NCI-H2196 treated with DMSO at 0.1 percent for 48 hours (cell line): ENCODE results near the gene PPP1CA.

Experiments used
- DNase-seq: peaks from one replicate; lab custom pipeline; 2025; ENCODE audit not compliant: unreplicated experiment; lab: John Stamatoyannopoulos, UW

The PPP1CA gene

GRCh38 chr11:67418476-67419281 lies 17.0 kb upstream of the PPP1CA start:
- DNase-seq = no peak

GRCh38 chr11:67417425-67417824 lies 15.8 kb upstream of the PPP1CA start:
- DNase-seq = no peak

DNA sequence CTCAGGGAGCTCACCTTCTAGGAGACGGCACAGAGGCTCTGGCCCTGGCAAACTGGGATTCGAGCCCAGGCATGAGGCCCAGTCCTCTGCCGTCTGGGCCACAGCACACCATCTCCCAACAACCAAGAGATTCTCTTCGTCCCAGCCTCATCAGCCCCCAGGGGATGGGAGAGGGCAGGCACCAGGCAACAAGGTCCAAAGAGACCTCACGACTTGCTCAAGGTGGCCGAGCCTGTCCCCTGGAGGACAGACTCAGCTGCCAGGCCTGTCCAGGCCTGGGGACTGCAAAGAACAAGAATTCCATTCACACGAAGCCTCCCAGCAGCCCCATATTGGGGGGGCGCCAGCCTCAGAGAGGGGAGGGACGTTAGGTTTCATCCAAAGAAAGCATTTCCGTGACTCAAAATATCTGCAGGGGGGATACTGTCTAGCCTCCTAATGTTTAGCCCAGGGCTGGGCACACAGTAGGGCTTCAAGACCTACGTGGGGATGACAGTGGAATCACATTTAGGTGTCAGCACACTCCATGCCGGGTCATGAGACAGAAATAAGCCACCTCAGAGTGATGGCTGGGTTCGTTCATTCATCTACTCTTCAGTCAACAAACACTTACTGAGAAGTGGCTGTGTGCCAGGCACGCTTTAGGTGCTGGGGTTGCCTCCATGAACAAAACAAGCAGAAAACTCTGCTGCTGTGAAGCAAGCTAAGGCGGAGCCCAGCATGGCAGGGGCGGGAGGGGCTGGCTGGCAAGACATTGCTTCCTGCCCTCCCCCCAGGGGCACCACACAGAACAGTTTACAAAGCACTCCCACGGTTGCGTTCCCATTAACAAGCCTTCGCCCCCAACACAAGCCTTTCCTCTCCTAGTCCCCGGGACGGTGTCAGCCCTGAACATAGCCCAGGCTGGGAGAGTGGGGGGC lies 15.0 kb upstream of the PPP1CA start:
- peak; percentile 56 for DNase-seq

- no peak for DNase-seq
These were observed 14.0 kb upstream of the PPP1CA start, which contains the start of gene CARNS1 for GRCh38 chr11:67415501-67416304. TSS of gene CARNS1 (plus strand) at chr11:67415678. CDS start at chr11:67416200, 522 bp downstream.

DNA sequence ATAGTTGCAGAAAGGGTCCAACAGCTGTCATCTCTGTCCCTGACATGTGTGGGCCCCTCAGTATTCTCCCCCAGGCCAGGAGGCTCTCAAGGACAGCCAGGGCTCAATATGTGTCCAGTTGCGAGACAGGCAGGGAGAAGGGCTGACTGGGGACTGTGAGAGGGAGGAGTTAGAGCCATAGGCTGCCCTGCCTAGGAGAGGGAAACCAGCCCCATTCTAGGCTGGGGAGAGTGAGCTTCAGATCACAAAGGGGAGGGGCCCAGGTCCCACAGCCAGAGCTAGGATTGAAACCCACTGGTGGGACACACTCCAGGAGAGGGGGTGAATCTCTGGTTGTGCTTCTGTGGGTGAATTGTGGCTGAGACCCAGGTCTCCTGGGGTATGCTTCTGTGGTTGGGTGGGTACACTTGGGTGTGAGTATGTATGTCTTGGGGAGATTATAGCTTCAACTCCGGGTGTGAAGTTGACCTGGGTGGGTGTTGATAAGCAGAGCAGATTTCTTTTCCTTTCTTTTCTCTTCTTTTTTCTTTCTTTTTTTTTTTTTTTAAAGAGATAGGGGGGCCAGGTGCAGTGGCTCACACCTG lies 11.7 kb upstream of the PPP1CA start:
- no peak for DNase-seq

GRCh38 chr11:67412495-67413179 lies 11.0 kb upstream of the PPP1CA start:
- DNase-seq = no peak

- DNase-seq = no peak
These were observed 10.1 kb upstream of the PPP1CA start for GRCh38 chr11:67411785-67412152.

DNA sequence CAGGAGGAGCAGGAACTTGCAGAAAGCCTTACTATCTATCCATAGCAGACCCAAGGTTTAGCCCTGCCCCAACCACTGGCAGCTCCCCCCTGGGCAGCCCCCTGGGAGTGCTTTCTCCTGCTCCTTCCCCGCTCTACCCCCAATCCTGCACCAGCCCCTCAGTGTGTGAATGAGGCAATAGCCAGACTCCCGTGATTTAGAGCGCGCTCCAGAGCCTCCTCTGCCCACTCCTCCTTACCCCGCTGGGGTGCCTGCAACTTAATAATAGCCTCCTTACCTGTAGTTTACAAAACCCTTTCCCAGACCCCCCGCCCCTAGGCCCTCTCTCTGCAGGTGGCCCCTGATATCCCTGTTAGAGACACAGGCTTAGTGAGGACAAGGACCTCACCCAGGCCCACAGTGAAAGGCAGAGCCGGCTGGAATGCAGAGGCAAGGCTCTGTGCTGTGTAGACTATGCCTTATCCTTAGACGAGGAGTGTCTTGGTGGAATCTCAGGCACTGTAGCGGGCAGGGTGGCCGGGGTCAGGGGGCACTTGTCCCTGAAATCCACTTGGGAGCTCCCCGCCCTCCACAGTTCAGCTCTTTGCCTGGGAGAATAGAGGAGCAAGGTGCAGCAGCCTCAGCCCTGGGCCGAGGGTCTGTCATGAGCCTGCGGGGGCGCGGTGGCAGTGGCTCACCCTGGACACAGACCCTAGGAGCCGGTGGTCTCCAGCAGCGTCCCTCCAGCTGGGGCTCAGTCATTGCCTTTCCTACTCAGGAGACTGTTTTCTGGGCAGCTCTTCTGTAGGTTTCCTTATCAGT lies 9.5 kb upstream of the PPP1CA start:
- DNase-seq = no peak

DNA sequence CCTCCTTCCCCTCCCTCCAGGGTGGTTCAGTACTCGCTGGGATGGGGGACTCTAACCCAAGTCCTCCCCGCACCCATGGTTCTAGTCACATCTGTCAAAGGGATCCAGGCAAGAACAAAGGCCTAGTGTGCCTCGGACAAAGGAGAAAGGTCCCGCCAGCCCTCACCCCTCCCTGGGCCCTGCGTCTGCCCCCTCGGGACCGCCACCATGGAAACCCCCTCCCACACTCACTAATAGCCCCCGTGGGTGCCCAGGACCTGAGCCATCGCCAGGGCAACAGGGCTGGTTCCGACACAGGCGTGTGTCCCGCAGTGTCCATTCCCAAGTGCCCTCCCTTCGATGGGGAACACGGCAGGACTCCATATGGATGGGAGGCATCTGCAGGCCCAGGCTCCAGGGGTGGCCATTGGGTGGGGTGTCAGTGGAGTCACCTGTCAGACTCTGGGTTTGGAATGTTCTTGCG lies 8.7 kb upstream of the PPP1CA start:
- DNase-seq = no peak

DNA sequence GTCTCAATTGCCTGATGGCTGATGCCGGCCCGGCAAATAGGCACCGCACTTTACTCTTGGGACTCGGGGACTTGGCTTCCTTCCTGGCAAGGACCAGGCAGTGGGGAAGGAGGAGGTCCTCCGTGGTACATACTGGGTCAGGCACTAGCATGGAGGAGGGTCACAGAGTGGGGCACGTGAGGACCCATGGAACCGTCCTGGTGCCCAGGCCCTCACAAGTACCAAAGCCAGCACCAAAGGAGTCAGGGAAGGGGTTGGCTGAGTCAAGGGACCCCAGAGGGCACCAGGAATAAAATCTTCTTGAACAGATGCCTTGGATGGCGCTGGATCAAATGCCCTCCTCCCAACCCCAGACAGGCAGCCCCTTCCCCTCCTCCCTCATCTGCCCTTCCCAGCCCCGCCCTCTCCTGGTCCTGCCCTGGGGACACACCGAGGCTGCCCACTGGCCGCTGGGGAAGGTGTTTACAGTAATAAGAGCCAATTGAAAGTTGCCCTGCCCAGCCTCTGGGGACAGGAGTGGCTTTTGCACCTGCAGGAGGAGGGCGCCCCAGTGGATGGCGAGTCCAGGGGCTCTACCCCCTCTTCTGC lies 8.2 kb upstream of the PPP1CA start:
- DNase-seq = no peak

- DNase-seq = no peak
These were observed 7.6 kb upstream of the PPP1CA start for GRCh38 chr11:67409261-67409666.

DNA sequence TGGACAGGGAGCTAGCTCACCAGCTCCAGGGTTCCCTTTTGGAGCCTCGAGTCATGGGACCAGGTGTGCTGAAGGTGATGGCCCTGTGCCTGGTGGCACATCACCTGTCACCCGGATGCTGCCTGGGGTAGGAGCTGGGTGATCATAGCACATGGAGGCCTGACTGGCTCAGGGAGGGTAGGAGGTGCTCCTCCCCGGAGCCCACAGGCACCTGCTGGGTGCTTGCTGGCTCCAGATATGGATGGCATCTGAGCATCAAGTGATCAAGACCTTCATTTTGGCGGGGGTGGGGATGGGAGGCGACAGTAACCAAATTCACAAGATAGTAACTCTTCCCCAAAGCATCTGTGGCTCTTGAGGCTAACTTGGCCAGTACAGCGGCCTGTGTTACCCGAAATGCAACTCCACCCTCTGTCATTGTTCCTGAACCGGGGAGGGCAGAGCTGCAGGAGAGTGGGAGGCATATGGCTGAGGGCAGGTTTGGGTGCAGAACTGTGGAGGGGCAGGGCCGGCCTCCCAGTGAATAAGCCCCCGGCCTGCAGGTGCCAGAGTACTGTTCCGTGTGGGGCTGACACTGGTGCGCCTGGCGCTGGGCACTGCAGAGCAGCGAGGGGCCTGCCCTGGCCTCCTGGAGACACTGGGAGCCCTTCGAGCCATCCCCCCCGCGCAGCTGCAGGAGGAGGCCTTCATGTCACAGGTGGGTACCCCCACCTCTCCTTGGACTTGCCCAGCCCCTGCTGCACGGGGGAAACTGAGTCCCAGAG lies 7.0 kb upstream of the PPP1CA start:
- no peak for DNase-seq

DNA sequence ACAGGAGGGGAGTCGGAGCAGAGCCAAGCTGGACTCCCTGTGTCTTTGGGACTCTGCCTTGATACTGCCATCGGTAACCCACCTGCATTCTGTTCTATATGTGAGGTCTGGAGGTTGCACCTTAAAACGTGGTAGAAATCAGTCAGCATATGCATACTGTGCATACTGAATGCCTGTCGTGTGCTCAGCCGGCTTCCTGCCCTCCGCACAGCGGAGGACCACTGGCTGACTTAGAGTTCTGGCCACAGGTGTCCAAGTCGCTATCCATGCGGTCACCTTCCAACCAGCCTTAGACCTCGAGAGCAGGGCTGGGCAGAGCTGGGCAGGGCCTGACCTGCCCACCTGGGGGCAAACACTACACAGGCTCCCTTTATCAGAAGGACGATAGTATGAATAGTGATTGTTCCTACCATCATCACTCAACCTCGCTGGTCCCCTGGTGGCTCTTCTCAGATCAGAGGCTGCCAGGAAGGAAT lies 6.1 kb upstream of the PPP1CA start:
- no peak for DNase-seq

DNA sequence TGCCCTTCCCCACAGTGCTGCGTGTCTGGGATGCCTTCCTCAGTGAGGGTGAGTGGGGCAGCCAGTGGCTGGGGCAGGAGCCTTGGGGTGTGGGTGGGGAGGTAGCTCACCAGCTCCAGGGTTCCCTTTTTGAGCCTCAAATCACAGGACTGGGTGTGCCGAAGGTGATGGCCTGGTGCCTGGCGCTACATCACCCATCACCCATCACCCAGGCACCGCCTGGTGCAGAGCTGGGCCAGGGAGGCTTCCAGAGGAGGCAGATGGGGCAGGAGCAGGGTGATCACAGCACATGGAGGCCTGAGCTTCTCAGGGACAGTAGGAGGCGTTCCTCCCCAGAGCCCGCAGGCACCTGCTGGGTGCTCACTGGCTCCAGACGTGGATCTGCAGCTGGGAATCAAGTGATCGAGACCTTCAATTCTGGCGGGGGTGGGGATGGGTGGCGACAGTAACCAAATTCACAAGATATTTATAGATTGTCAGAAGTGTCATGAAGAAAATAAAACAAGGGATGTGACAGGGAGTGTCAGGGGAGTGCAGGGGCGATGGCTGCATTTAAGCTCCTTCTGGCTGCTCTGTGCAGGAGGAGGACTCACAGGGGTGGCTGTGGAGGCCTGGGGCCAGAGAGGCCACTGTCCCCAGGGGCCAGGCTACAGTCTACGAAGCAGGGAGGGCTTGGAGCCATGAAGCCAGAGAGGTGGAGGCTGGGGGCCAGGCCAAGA lies 5.5 kb upstream of the PPP1CA start:
- DNase-seq = no peak

DNA sequence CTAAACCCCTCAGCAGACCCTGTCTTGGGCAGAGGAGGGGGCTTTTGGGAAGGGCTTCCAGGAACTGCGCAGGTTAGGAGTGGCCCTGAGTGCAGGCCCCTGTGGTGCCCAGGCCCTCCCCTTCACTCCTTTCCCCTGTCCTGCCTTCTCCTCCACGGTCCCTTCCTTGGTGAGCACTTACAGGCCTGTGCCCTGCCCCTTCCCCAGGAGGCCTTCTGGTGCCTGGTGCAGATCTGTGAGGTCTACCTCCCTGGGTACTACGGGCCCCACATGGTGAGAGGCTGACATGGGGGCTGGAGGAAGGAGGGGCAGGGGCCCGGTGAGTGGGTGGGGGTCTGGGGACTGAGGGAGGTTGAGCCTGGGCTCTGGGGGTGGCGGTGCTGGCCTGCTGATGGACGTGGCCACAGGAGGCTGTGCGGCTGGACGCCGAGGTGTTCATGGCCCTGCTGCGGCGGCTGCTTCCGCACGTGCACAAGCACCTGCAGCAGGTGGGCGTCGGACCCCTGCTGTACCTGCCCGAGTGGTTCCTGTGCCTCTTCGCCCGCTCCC lies 4.8 kb upstream of the PPP1CA start:
- no peak for DNase-seq

- no peak for DNase-seq
These were observed 4.2 kb upstream of the PPP1CA start for GRCh38 chr11:67405688-67406339.

GRCh38 chr11:67405196-67405567 lies 3.5 kb upstream of the PPP1CA start:
- no peak for DNase-seq
